ENCODE results near the gene IGF1R. TPM values are rescaled to one million over a fixed set of nuclear protein-coding genes. Genes with fewer than 3 reads are reported as not detected.

IGF1R gene
- total RNA-seq, 1 experiment from 2014 or later: 14.1 TPM

GRCh38 chr15:98767692-98768091 lies 119.4 kb downstream of the IGF1R start:
- Histone ChIP-seq H3K9me3 (replicated peaks) (no peaks in the 10 kb centered on the region), H3K27ac (no peak overlapping the region), H3K4me1 (replicated peaks) (no peaks in the 10 kb centered on the region; the same call in 1 of the 2 replicates), H3K36me3 (no peaks in the 10 kb centered on the region), H3K27me3 (replicated peaks) (no peaks in the 10 kb centered on the region), H3K4me3 (no peak overlapping the region)
- no peak for DNase-seq (ENCODE audit: low read depth in 1 of 2, low spot score in 2 of 2)

GRCh38 chr15:98769867-98770266 lies 121.5 kb downstream of the IGF1R start:
- H3K4me1 ChIP-seq (replicated peaks): no peaks in the 10 kb centered on the region; the same call in 1 of the 2 replicates
- H3K36me3 ChIP-seq: no peaks in the 10 kb centered on the region
- H3K9me3 ChIP-seq (replicated peaks): no peaks in the 10 kb centered on the region
- H3K27me3 ChIP-seq (replicated peaks): no peaks in the 10 kb centered on the region
- DNase-seq (ENCODE audit: low read depth in 1 of 2, low spot score in 2 of 2): no peak
- no peak overlapping the region for H3K27ac ChIP-seq
- no peak overlapping the region for H3K4me3 ChIP-seq

GRCh38 chr15:98770984-98771383 lies 122.6 kb downstream of the IGF1R start:
- Histone ChIP-seq H3K9me3 (replicated peaks) (no peaks in the 10 kb centered on the region), H3K27ac (no peak overlapping the region), H3K4me3 (no peak overlapping the region), H3K4me1 (replicated peaks) (no peaks in the 10 kb centered on the region; the same call in 1 of the 2 replicates), H3K36me3 (no peaks in the 10 kb centered on the region), H3K27me3 (replicated peaks) (no peaks in the 10 kb centered on the region)
- no peak for DNase-seq (ENCODE audit: low read depth in 1 of 2, low spot score in 2 of 2)

- no peaks in the 10 kb centered on the region for H3K9me3 ChIP-seq (replicated peaks)
- no peak for DNase-seq (ENCODE audit: low read depth in 1 of 2, low spot score in 2 of 2)
- peaks cover 2% of the 10 kb centered on the region for H3K4me1 ChIP-seq (replicated peaks)
- H3K27me3 ChIP-seq (replicated peaks): no peaks in the 10 kb centered on the region
- no peak overlapping the region for H3K27ac ChIP-seq
- no peaks in the 10 kb centered on the region for H3K36me3 ChIP-seq
- H3K4me3 ChIP-seq: no peak overlapping the region
Observed at GRCh38 chr15:98771541-98771940, 123.2 kb downstream of the IGF1R start.

- Histone ChIP-seq H3K9me3 (replicated peaks) (no peaks in the 10 kb centered on the region), H3K27me3 (replicated peaks) (no peaks in the 10 kb centered on the region), H3K4me1 (replicated peaks) (peaks cover 13% of the 10 kb centered on the region), H3K36me3 (no peaks in the 10 kb centered on the region), H3K4me3 (no peak overlapping the region), H3K27ac (no peak overlapping the region)
- no peak for DNase-seq (ENCODE audit: low read depth in 1 of 2, low spot score in 2 of 2)
Observed at GRCh38 chr15:98772895-98773294, 124.6 kb downstream of the IGF1R start.

GRCh38 chr15:98773616-98774015 lies 125.3 kb downstream of the IGF1R start:
- H3K4me1 ChIP-seq (replicated peaks): peaks cover 13% of the 10 kb centered on the region
- H3K9me3 ChIP-seq (replicated peaks): no peaks in the 10 kb centered on the region
- no peak overlapping the region for H3K27ac ChIP-seq
- H3K36me3 ChIP-seq: no peaks in the 10 kb centered on the region
- no peak for DNase-seq (ENCODE audit: low read depth in 1 of 2, low spot score in 2 of 2)
- no peak overlapping the region for H3K4me3 ChIP-seq
- no peaks in the 10 kb centered on the region for H3K27me3 ChIP-seq (replicated peaks)

- no peaks in the 10 kb centered on the region for H3K27me3 ChIP-seq (replicated peaks)
- H3K4me3 ChIP-seq: no peak overlapping the region
- no peak overlapping the region for H3K27ac ChIP-seq
- DNase-seq (ENCODE audit: low read depth in 1 of 2, low spot score in 2 of 2): no peak
- H3K9me3 ChIP-seq (replicated peaks): no peaks in the 10 kb centered on the region
- H3K4me1 ChIP-seq (replicated peaks): peaks cover 13% of the 10 kb centered on the region
- no peaks in the 10 kb centered on the region for H3K36me3 ChIP-seq
Observed at GRCh38 chr15:98774756-98775497, 126.6 kb downstream of the IGF1R start.

GRCh38 chr15:98775498-98776230 lies 127.3 kb downstream of the IGF1R start:
- Histone ChIP-seq H3K36me3 (no peaks in the 10 kb centered on the region), H3K27ac (no peak overlapping the region), H3K4me1 (replicated peaks) (peaks cover 13% of the 10 kb centered on the region), H3K27me3 (replicated peaks) (no peaks in the 10 kb centered on the region), H3K9me3 (replicated peaks) (no peaks in the 10 kb centered on the region), H3K4me3 (no peak overlapping the region)
- DNase-seq (ENCODE audit: low read depth in 1 of 2, low spot score in 2 of 2): no peak

GRCh38 chr15:98776607-98777281 lies 128.4 kb downstream of the IGF1R start:
- H3K4me1 ChIP-seq (replicated peaks): peaks cover 13% of the 10 kb centered on the region
- H3K36me3 ChIP-seq: no peaks in the 10 kb centered on the region
- H3K4me3 ChIP-seq: no peak overlapping the region
- H3K27ac ChIP-seq: no peak overlapping the region
- no peaks in the 10 kb centered on the region for H3K9me3 ChIP-seq (replicated peaks)
- peak; percentile 32 to 55 for DNase-seq (ENCODE audit: low read depth in 1 of 2, low spot score in 2 of 2)
- H3K27me3 ChIP-seq (replicated peaks): no peaks in the 10 kb centered on the region

- Histone ChIP-seq H3K9me3 (replicated peaks) (no peaks in the 10 kb centered on the region), H3K4me1 (replicated peaks) (peaks cover 13% of the 10 kb centered on the region), H3K36me3 (no peaks in the 10 kb centered on the region), H3K27ac (no peak overlapping the region), H3K4me3 (no peak overlapping the region), H3K27me3 (replicated peaks) (no peaks in the 10 kb centered on the region)
- no peak for DNase-seq (ENCODE audit: low read depth in 1 of 2, low spot score in 2 of 2)
Observed at GRCh38 chr15:98777426-98777825, 129.1 kb downstream of the IGF1R start.

GRCh38 chr15:98778263-98778959 lies 130.1 kb downstream of the IGF1R start:
- DNase-seq (ENCODE audit: low read depth in 1 of 2, low spot score in 2 of 2): no peak
- H3K27me3 ChIP-seq (replicated peaks): no peaks in the 10 kb centered on the region
- no peaks in the 10 kb centered on the region for H3K9me3 ChIP-seq (replicated peaks)
- H3K27ac ChIP-seq: no peak overlapping the region
- H3K4me1 ChIP-seq (replicated peaks): peaks cover 13% of the 10 kb centered on the region
- no peak overlapping the region for H3K4me3 ChIP-seq
- no peaks in the 10 kb centered on the region for H3K36me3 ChIP-seq

- no peak for DNase-seq (ENCODE audit: low read depth in 1 of 2, low spot score in 2 of 2)
- H3K27ac ChIP-seq: no peak overlapping the region
- no peaks in the 10 kb centered on the region for H3K27me3 ChIP-seq (replicated peaks)
- H3K9me3 ChIP-seq (replicated peaks): no peaks in the 10 kb centered on the region
- peaks cover 13% of the 10 kb centered on the region for H3K4me1 ChIP-seq (replicated peaks)
- no peak overlapping the region for H3K4me3 ChIP-seq
- no peaks in the 10 kb centered on the region for H3K36me3 ChIP-seq
Observed at GRCh38 chr15:98778960-98779359, 130.6 kb downstream of the IGF1R start.

- no peaks in the 10 kb centered on the region for H3K36me3 ChIP-seq
- peaks cover 13% of the 10 kb centered on the region for H3K4me1 ChIP-seq (replicated peaks)
- H3K4me3 ChIP-seq: no peak overlapping the region
Observed at GRCh38 chr15:98779463-98780071, 131.2 kb downstream of the IGF1R start.

More at GRCh38 chr15:98779463-98780071, 131.2 kb downstream of the IGF1R start:
- H3K27me3 ChIP-seq (replicated peaks): no peaks in the 10 kb centered on the region
- DNase-seq (ENCODE audit: low read depth in 1 of 2, low spot score in 2 of 2): peak; percentile 80 to 82
- H3K27ac ChIP-seq: no peak overlapping the region
- H3K9me3 ChIP-seq (replicated peaks): no peaks in the 10 kb centered on the region
